Activated CD4-positive, alpha-beta T cell treated with anti-CD3 and anti-CD28 coated beads, Interleukin-2, amount 50 U/mL, for 1 hour (primary cell): ENCODE data around the gene NLGN1.

ENCODE experiments used
- DNase-seq: peaks from one replicate; pipeline ENCODE4 v3.0.0-alpha.2; 2020

Gene NLGN1

GRCh38 chr3:173923204-173923603 lies 525.7 kb downstream of the NLGN1 start:
- DNase-seq: no peak

GRCh38 chr3:173930251-173930650 lies 532.7 kb downstream of the NLGN1 start:
- no peak for DNase-seq

- DNase-seq: no peak
Measured at GRCh38 chr3:173932624-173933023, 535.1 kb downstream of the NLGN1 start.

- no peak for DNase-seq
Measured at GRCh38 chr3:173933113-173933512, 535.6 kb downstream of the NLGN1 start.

- DNase-seq: no peak
Measured at GRCh38 chr3:173936316-173936715, 538.8 kb downstream of the NLGN1 start.

- no peak for DNase-seq
Measured at GRCh38 chr3:173938159-173938558, 540.6 kb downstream of the NLGN1 start.

- DNase-seq: no peak
Measured at GRCh38 chr3:173938616-173939015, 541.1 kb downstream of the NLGN1 start.

GRCh38 chr3:173939331-173939730 lies 541.8 kb downstream of the NLGN1 start:
- DNase-seq: no peak

- DNase-seq: no peak
Measured at GRCh38 chr3:173943264-173943663, 545.7 kb downstream of the NLGN1 start.

GRCh38 chr3:173945170-173945569 lies 547.6 kb downstream of the NLGN1 start:
- no peak for DNase-seq

- DNase-seq: no peak
Measured at GRCh38 chr3:173945806-173946205, 548.3 kb downstream of the NLGN1 start.

- no peak for DNase-seq
Measured at GRCh38 chr3:173954647-173955046, 557.1 kb downstream of the NLGN1 start.

- no peak for DNase-seq
Measured at GRCh38 chr3:173957646-173958045, 560.1 kb downstream of the NLGN1 start.

GRCh38 chr3:173958805-173959204 lies 561.3 kb downstream of the NLGN1 start:
- DNase-seq: no peak

GRCh38 chr3:173970281-173970680 lies 572.7 kb downstream of the NLGN1 start:
- DNase-seq: no peak

- DNase-seq: no peak
Measured at GRCh38 chr3:173976281-173976680, 578.7 kb downstream of the NLGN1 start.

GRCh38 chr3:173977747-173978146 lies 580.2 kb downstream of the NLGN1 start:
- DNase-seq: no peak

GRCh38 chr3:173983343-173983742 lies 585.8 kb downstream of the NLGN1 start:
- no peak for DNase-seq

- DNase-seq: no peak
Measured at GRCh38 chr3:173986861-173987410, 589.4 kb downstream of the NLGN1 start.

- DNase-seq: no peak
Measured at GRCh38 chr3:173988909-173989308, 591.4 kb downstream of the NLGN1 start.

GRCh38 chr3:173992416-173992815 lies 594.9 kb downstream of the NLGN1 start:
- DNase-seq: no peak

- no peak for DNase-seq
Measured at GRCh38 chr3:173993299-173993698, 595.8 kb downstream of the NLGN1 start.

- no peak for DNase-seq
Measured at GRCh38 chr3:174000675-174001074, 603.1 kb downstream of the NLGN1 start.

GRCh38 chr3:174002543-174002942 lies 605.0 kb downstream of the NLGN1 start:
- no peak for DNase-seq

- no peak for DNase-seq
Measured at GRCh38 chr3:174010907-174011306, 613.4 kb downstream of the NLGN1 start.

- no peak for DNase-seq
Measured at GRCh38 chr3:174016186-174016585, 618.6 kb downstream of the NLGN1 start.
